ENCODE measurements around the gene SLCO3A1. TPM values are rescaled to one million over a fixed set of nuclear protein-coding genes. Genes with fewer than 3 reads are reported as not detected.
A peak's percentile ranks its signal among the peaks of the same experiment; 100 is the strongest.

The SLCO3A1 gene
- 10 to 100 TPM; 29.5 to 30.4 TPM for total RNA-seq
- polyA plus RNA-seq (2013, experiment 1 of 2) = 23.1 TPM
- polyA plus RNA-seq (2013, experiment 2 of 2) = 28.7 TPM
- total RNA-seq = 3.3 to 148 (median 27.4) reads per million in 172 experiments

DNA sequence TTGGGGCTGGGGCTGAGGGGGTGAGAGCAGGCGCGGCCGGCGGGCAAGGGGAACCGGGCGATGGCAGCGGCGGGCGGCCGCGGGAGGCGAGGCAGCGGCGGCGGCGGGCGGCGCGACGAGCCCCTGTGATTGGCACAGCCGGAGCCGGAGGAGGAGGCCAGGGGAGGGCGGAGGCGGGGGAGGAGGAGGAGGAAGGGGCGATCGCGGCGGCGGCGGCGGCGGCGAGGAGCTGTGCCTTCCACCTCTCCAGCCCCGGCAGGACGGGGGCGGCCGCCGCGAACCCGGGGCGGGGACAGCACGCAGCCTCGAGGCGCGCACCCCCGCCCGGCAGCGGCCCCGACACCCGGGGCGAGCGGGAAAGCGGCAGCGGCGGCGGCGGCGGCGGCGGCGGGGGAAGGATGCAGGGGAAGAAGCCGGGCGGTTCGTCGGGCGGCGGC, at the start of gene SLCO3A1:
Gene SLCO3A1, plus strand, starts transcription at position 198 of the 437 bp plus-strand sequence.
- no peaks in the 10 kb centered on the region for H3K9me3 Mint-ChIP-seq
- H3K27me3 Mint-ChIP-seq = no peaks in the 10 kb centered on the region
- H3K4me1 ChIP-seq (ENCODE audit: insufficient read depth, low read length) = peaks cover 71% of the 10 kb centered on the region
- peak within 1 kb of the TSS; percentile 94 for H3K4me3 Mint-ChIP-seq
- no peaks in the 10 kb centered on the region for H3K36me3 ChIP-seq (ENCODE audit: insufficient read depth, low read length)
- peak within 1 kb of the TSS; percentile 73 for H3K4me3 ChIP-seq (ENCODE audit: low read length)
- TF ChIP-seq, protein P1, sequence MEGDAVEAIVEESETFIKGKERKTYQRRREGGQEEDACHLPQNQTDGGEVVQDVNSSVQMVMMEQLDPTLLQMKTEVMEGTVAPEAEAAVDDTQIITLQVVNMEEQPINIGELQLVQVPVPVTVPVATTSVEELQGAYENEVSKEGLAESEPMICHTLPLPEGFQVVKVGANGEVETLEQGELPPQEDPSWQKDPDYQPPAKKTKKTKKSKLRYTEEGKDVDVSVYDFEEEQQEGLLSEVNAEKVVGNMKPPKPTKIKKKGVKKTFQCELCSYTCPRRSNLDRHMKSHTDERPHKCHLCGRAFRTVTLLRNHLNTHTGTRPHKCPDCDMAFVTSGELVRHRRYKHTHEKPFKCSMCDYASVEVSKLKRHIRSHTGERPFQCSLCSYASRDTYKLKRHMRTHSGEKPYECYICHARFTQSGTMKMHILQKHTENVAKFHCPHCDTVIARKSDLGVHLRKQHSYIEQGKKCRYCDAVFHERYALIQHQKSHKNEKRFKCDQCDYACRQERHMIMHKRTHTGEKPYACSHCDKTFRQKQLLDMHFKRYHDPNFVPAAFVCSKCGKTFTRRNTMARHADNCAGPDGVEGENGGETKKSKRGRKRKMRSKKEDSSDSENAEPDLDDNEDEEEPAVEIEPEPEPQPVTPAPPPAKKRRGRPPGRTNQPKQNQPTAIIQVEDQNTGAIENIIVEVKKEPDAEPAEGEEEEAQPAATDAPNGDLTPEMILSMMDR (IDR thresholded peaks at IDR 0.05) = no peak
- no peaks in the 10 kb centered on the region for H3K9me3 ChIP-seq (ENCODE audit: control insufficient read depth in 1 of 2, insufficient read depth in 1 of 2, low read length in 2 of 2)
- H3K27me3 ChIP-seq (ENCODE audit: control insufficient read depth in 1 of 2, insufficient read depth in 2 of 2, low read length in 2 of 2) = no peaks in the 10 kb centered on the region
- H3K27ac ChIP-seq (ENCODE audit: low read depth in 1 of 2, low read length in 2 of 2) = peak within 1 kb of the TSS; percentile 73
- intact Hi-C loops (cut with DNase I, micrococcal nuclease) = loop anchor here (2.0 to 10.0 kb wide), 3 partner anchors 87 to 921 kb away; partner anchors contain the start of gene HDDC3 (in 1 of the 2)
- ChIA-PET CTCF (interaction anchor here (0.5 to 1.7 kb wide), 15 partner anchors 9 to 691 kb away, joined by 3 to 7 read pairs (median 4); no protein-coding TSS in a partner anchor), POLR2A (interaction anchor here (1.2 to 4.0 kb wide), 3 partner anchors 11 to 89 kb away, joined by 4 to 15 read pairs (median 12); no protein-coding TSS in a partner anchor)
- peak within 1 kb of the TSS; percentile 92 for H3K27ac Mint-ChIP-seq
- peaks cover 4% of the 10 kb centered on the region for H3K36me3 Mint-ChIP-seq (ENCODE audit: low read depth)
- H3K4me1 Mint-ChIP-seq (ENCODE audit: low read depth) = peaks cover 78% of the 10 kb centered on the region
- peak; percentile 35 for ATAC-seq (ENCODE audit: poor library complexity)
- DNase-seq = peak; percentile 56 to 89 (median 74)

DNA sequence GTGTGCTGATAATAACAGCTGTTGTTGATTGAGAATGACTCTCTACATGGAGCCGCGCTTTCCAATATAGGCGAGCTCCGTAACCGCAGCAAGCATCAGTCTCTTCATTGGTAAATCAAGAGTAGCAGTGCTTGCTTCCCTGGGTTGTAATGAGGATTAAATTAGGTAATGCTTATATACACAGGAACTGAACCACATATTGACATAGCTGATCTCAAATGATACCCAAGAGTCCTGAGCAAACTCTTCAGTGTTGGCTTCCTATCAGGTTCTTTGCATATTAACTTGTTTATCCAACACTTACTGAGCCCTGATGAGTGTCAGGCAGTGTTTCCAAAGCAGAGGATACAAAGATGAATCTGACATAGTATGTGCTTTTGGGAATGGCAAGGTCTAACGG, 46.4 kb upstream of the SLCO3A1 start:
- peaks cover 0 to under 1% of the 10 kb centered on the region in 2 experiments for H3K27me3 ChIP-seq (ENCODE audit: control insufficient read depth in 1 of 2, insufficient read depth in 2 of 2, low read length in 2 of 2)
- TF ChIP-seq, protein P1 (IDR thresholded peaks at IDR 0.05) = no peak
- H3K36me3 Mint-ChIP-seq (ENCODE audit: low read depth) = no peaks in the 10 kb centered on the region
- ATAC-seq (ENCODE audit: poor library complexity) (no peak), DNase-seq (no peak)
- H3K27ac Mint-ChIP-seq = no peak overlapping the region
- peaks cover 0 to 4% of the 10 kb centered on the region in 2 experiments for H3K9me3 ChIP-seq (ENCODE audit: control insufficient read depth in 1 of 2, insufficient read depth in 1 of 2, low read length in 2 of 2)
- CTCF ChIA-PET = interaction anchor here (0.7 kb wide), 1 partner anchor 273 kb away, joined by 4 read pairs; no protein-coding TSS in a partner anchor
- H3K27me3 Mint-ChIP-seq = peaks cover 32% of the 10 kb centered on the region
- H3K9me3 Mint-ChIP-seq = no peaks in the 10 kb centered on the region
- H3K4me3 Mint-ChIP-seq = no peak overlapping the region
- H3K27ac ChIP-seq (ENCODE audit: low read depth in 1 of 2, low read length in 2 of 2) = no peak overlapping the region
- no peaks in the 10 kb centered on the region for H3K36me3 ChIP-seq (ENCODE audit: insufficient read depth, low read length)
- no peak overlapping the region for H3K4me3 ChIP-seq (ENCODE audit: low read length)
- H3K4me1 ChIP-seq (ENCODE audit: insufficient read depth, low read length) = no peaks in the 10 kb centered on the region
- intact Hi-C loops (cut with DNase I, micrococcal nuclease) = loop anchor here in 1 of 2 experiments (10.0 kb wide), 1 partner anchor 102 kb away; no protein-coding TSS in a partner anchor
- H3K4me1 Mint-ChIP-seq (ENCODE audit: low read depth) = no peaks in the 10 kb centered on the region
- POLR2A ChIA-PET = no interaction called here

DNA sequence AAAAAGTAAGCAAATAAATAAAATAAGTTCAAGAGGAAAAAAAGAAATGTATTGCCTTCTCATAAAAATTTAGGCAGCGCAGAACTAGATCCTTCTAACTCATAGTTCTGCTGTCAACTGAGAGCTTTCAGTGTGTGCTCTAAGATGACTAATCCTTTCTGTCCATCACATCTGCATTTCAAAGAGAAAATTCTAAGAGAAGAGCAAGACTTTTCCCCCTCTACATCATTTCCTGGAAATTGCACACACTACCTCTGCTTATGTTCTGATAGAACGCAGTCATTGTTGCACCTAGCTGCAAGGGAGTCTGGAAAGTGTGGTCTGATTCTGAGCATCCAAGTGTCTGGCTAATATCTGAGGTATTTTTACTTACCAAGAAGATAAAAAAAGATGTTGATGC, 39.6 kb upstream of the SLCO3A1 start:
- Mint-ChIP-seq H3K27ac (no peak overlapping the region), H3K27me3 (peaks cover 9% of the 10 kb centered on the region), H3K4me3 (no peak overlapping the region), H3K4me1 (ENCODE audit: low read depth) (no peaks in the 10 kb centered on the region), H3K36me3 (ENCODE audit: low read depth) (no peaks in the 10 kb centered on the region), H3K9me3 (peaks cover 8% of the 10 kb centered on the region)
- H3K27ac ChIP-seq (ENCODE audit: low read depth in 1 of 2, low read length in 2 of 2) = no peak overlapping the region
- no peaks in the 10 kb centered on the region for H3K4me1 ChIP-seq (ENCODE audit: insufficient read depth, low read length)
- H3K9me3 ChIP-seq (ENCODE audit: control insufficient read depth in 1 of 2, insufficient read depth in 1 of 2, low read length in 2 of 2) = peaks cover 11% of the 10 kb centered on the region in 2 experiments
- peaks cover 0 to 4% of the 10 kb centered on the region in 2 experiments for H3K27me3 ChIP-seq (ENCODE audit: control insufficient read depth in 1 of 2, insufficient read depth in 2 of 2, low read length in 2 of 2)
- H3K4me3 ChIP-seq (ENCODE audit: low read length) = no peak overlapping the region
- ATAC-seq (ENCODE audit: poor library complexity) (no peak), DNase-seq (no peak)
- intact Hi-C loops (cut with DNase I, micrococcal nuclease) = no loop called here
- POLR2A ChIA-PET = no interaction called here
- H3K36me3 ChIP-seq (ENCODE audit: insufficient read depth, low read length) = no peaks in the 10 kb centered on the region
- CTCF ChIA-PET = no interaction called here
- TF ChIP-seq, protein P1 (IDR thresholded peaks at IDR 0.05) = no peak

Measured in CD4-positive, alpha-beta T cell (primary cell).